DMS 273 (cell line): ENCODE data around the gene DHRSX.
"Not testable (repeated sequence)": the region's sequence is repeated elsewhere in the genome, so short reads cannot be mapped to it uniquely, and the experiment has no call there.

Experiments
- DNase-seq: peaks from one replicate; lab custom pipeline; 2025; ENCODE audit not compliant: unreplicated experiment; lab: John Stamatoyannopoulos, UW

Gene DHRSX

GRCh38 chrX:2398064-2398656 lies 102.6 kb downstream of the DHRSX start:
- DNase-seq: no peak

- DNase-seq: no peak
Measured at GRCh38 chrX:2397229-2398063, 103.3 kb downstream of the DHRSX start.

GRCh38 chrX:2395261-2395992 lies 105.3 kb downstream of the DHRSX start:
- no peak for DNase-seq

GRCh38 chrX:2391869-2392606 lies 108.7 kb downstream of the DHRSX start:
- no peak for DNase-seq

- no peak for DNase-seq
Measured at GRCh38 chrX:2390754-2391153, 110.0 kb downstream of the DHRSX start.

- not testable (repeated sequence) for DNase-seq
Measured at GRCh38 chrX:2389731-2390130, 111.0 kb downstream of the DHRSX start.

- DNase-seq: no peak
Measured at GRCh38 chrX:2389324-2389723, 111.5 kb downstream of the DHRSX start.

- no peak for DNase-seq
Measured at GRCh38 chrX:2388669-2389068, 112.1 kb downstream of the DHRSX start.

- DNase-seq: no peak
Measured at GRCh38 chrX:2387614-2388239, 113.0 kb downstream of the DHRSX start.

- no peak for DNase-seq
Measured at GRCh38 chrX:2385224-2385623, 115.6 kb downstream of the DHRSX start.

- no peak for DNase-seq
Measured at GRCh38 chrX:2384486-2384885, 116.3 kb downstream of the DHRSX start.

- DNase-seq: no peak
Measured at GRCh38 chrX:2383735-2384134, 117.0 kb downstream of the DHRSX start.

- no peak for DNase-seq
Measured at GRCh38 chrX:2383144-2383543, 117.6 kb downstream of the DHRSX start.

GRCh38 chrX:2382433-2383048 lies 118.2 kb downstream of the DHRSX start:
- DNase-seq: not testable (repeated sequence)

GRCh38 chrX:2376166-2376565 lies 124.6 kb downstream of the DHRSX start:
- DNase-seq: no peak

- no peak for DNase-seq
Measured at GRCh38 chrX:2374086-2374485, 126.7 kb downstream of the DHRSX start.

- no peak for DNase-seq
Measured at GRCh38 chrX:2373615-2374014, 127.2 kb downstream of the DHRSX start.

- DNase-seq: no peak
Measured at GRCh38 chrX:2371026-2371711, 129.6 kb downstream of the DHRSX start.

- DNase-seq: no peak
Measured at GRCh38 chrX:2370456-2370855, 130.3 kb downstream of the DHRSX start.

GRCh38 chrX:2369206-2369605 lies 131.6 kb downstream of the DHRSX start:
- no peak for DNase-seq
